Measurements from ENCODE around the gene NMUR2. TPM values are rescaled to one million over a fixed set of nuclear protein-coding genes. Genes with fewer than 3 reads are reported as not detected.

NMUR2 gene, protein sequence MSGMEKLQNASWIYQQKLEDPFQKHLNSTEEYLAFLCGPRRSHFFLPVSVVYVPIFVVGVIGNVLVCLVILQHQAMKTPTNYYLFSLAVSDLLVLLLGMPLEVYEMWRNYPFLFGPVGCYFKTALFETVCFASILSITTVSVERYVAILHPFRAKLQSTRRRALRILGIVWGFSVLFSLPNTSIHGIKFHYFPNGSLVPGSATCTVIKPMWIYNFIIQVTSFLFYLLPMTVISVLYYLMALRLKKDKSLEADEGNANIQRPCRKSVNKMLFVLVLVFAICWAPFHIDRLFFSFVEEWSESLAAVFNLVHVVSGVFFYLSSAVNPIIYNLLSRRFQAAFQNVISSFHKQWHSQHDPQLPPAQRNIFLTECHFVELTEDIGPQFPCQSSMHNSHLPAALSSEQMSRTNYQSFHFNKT
- polyA plus RNA-seq (2014; cell fraction: cytosol; rRNA removed): not detected in 2 replicates
- not detected in 2 replicates for polyA plus RNA-seq (2014; cell fraction: nucleus; rRNA removed)

DNA sequence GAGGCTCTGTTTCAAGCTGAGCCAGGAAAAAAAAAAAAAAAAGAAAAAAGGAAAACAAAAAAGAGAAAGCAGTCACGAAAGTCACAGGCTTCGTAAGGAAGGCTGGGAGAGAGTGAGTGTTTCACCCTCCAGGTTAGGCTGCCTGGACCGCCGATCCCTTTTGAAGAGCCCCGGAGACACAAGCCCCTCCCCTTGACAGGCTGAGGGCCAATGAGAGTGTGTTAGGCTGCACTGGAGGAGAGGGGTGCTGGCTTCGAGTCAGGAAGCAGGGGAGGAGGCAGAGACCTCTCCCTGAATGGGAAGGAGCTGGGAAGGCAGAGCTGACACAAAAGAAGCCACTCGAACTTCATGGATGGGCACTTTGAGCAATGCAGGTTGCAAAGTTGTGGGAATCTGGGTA lies at the start of gene NMUR2:
Gene NMUR2, minus strand, starts transcription at position 135 of the 400 bp plus-strand sequence. CDS start 166 bp downstream, outside the sequence.
- DNase-seq (ENCODE audit: low spot score): peak; percentile 25

DNA sequence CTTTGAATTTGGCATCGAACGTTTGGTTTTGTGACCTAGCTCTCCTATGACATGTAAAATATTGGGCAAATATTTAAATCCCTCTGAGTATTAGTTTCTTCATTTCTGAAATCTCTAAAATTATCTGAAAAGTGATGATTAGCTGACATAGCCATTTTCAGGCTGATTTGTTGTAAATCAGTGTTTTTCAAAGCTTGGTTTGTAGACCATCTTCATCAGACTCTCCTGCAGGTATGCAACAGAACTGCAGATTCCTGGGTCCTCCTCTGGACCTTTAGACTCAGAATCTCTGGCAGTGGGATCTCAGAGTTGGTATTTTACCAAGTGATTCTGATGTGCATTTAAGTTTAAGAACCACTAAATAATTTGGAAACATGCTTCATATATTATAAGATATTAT lies 38.9 kb upstream of the NMUR2 start:
- DNase-seq (ENCODE audit: low spot score): no peak

DNA sequence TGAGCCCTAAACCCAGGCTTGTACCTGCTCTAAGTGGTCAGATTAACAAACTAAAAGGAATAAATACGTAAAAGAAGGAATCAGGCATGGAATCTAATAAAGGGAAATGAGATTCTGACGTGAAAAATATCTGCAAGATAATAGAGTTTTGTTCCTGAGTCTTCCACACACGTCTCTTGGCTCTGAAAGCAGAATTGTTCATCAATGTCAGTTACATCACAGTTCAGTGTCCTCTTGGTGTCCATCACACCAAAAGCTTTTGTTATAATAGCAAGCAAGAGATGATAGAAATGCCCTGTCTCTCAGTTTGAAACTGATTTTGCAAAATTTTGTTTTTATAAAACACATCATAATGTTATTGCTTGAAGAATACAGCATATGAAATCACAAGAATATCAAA lies 34.7 kb upstream of the NMUR2 start:
- DNase-seq (ENCODE audit: low spot score): no peak

DNA sequence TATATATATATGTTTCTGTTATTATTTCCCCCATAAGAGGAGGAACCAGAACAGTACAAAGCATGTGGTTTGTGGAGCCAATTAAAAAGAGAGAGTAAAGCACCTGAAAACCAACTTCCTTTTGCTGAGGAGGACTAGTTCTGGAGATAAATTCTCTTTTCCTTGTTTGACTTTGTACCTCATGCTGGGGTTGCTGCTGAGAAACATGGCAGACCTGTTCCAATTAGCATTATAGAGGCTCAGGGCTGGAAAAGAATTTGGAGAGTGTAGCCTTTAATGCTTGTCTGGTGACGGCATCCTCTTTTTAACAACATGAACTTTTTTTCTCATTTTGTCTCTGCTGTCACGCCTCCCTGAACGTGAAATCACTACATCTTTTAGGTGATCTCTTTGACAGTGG lies 32.8 kb upstream of the NMUR2 start:
- no peak for DNase-seq (ENCODE audit: low spot score)

DNA sequence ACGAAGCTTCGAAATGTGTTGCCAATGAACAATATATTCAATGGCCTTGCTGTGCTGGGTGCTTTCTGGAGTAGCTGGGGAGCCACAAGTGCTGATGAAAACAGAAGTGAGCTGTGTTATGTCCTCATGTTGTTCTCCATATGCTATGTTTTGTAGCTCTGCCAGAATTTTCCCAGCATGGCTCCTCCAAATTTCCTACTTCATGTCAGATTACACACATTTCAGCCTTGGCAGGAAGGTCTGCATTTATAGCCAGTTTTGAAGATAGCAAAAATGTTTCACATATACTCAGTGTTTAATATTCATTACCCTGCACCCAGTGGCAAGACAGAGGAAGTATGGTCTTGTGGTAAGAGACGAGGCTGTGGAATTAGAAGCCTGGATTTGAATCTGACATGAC lies 22.6 kb upstream of the NMUR2 start:
- DNase-seq (ENCODE audit: low spot score): no peak

DNA sequence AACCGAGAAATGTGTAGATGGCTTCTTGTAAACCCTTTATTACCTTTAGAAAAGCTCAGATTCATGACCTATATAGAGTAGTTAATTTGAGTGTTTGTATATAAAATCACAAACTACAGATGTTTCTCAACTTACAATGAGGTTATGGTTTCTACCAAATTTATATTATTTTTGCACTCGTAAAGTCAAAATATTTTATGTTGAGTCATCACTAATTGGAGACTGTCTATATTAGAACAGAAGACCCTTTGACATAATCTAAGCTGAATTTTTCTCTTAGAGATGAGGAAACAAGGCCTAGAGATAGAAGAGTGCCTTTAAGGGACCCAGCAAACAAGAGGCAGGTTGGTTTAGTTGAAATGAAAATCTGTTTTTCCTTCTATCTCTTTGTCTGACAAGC lies 20.0 kb upstream of the NMUR2 start:
- DNase-seq (ENCODE audit: low spot score): no peak

DNA sequence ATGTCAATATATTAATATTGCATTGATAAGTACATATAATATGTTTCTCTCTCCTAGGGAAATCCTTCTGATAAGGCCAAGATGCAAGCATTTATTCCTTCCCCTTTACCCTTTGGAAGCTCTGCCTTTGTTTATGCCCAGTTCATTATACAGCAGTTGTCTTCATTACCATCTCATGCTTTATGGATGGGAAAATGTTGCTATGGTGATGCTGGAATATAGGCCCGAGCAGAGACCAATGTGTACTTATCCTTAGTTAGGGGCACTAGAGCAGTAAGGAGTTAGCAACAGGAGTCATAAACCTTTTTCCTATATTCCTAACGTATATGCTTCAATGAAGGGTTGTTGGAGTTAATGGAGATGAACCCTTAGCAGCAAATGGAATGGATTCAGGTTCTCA lies 19.4 kb upstream of the NMUR2 start:
- DNase-seq (ENCODE audit: low spot score): no peak

DNA sequence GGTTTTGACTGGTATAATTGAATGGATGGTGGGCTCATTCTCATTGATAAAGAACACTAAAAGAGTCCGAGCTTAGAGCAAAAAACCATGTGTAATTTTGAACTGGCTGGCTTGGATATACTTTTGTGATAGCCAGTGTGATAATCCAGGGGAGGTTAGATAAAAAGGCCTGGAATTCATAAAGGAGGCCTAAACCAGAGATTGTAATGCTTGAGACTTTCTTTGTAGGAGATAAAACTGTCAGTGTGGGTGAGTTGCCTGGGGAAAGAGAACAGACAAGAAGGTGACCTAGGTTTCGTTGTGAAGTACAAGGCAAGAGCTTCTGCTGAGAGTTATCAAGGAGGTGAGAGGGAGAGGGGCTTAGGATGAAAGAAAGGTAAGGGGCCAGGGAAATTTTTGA lies 17.0 kb upstream of the NMUR2 start:
- no peak for DNase-seq (ENCODE audit: low spot score)

DNA sequence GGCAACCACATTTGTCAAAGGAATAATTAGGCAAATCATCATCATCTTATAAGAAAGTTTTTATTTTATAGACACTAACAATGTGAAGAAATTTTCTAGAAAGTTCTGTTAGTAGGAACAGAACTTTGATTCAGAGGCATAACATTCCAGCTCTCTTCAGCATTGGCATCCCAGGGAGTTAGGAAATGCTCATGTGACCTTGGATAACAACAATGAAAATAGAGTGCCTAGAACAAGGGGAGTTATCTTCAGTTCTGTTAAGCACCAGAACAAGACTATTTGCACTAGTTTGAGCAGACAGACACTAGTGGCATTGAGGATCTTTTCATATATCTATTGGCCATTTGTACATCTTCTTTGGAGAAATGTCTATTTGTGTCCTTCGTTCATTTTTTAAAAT lies 7.0 kb upstream of the NMUR2 start:
- DNase-seq (ENCODE audit: low spot score): no peak

DNA sequence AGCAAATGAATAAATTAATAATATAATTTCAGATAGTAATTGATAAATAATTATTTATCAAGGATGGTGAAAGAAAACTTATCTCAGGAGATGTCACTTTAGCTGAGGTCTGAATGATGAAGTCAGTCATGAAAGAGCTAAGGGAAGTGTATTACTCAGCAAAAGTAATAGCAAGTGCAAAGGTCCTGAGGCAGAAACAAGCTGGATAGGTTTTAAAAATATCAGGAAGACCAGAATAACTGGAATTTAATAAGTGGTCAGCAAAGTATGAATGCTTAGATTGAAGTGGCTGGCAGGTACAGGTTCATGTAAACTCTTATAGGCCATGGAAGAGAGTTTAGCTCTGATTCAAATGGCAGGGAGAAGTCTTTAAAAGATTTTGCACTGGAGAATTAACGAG lies 1.0 kb upstream of the NMUR2 start:
- DNase-seq (ENCODE audit: low spot score): no peak

DNA sequence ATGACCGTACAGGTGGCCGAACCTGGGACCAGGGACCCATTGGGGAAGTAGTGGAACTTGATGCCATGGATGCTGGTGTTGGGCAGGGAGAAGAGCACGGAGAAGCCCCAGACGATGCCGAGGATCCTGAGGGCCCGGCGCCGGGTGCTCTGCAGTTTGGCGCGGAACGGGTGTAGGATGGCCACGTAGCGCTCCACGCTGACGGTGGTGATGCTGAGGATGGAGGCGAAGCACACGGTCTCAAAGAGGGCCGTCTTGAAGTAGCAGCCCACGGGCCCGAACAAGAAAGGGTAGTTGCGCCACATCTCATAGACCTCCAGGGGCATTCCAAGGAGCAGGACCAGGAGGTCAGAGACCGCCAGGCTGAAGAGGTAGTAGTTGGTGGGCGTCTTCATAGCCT lies 585 bp downstream of the NMUR2 start:
- no peak for DNase-seq (ENCODE audit: low spot score)

DNA sequence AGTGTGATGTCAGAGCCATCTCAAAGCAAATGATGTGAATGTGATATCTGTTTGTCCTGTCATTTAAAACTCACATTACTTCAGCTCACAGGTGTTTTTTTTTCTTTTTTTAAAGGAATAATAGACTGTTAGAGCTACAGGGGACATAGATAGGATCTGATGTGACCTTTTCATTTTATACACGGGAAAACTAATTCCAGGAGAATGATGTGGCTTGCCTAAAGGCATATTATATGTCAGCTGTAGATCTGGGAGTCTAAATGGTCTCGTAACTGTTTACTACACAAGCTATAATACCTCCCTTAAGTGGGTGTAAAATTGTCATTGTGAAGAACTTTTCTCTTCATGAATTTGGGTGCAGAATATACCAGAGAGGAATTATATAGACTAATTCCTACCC lies 2.0 kb downstream of the NMUR2 start:
- DNase-seq (ENCODE audit: low spot score): no peak

DNA sequence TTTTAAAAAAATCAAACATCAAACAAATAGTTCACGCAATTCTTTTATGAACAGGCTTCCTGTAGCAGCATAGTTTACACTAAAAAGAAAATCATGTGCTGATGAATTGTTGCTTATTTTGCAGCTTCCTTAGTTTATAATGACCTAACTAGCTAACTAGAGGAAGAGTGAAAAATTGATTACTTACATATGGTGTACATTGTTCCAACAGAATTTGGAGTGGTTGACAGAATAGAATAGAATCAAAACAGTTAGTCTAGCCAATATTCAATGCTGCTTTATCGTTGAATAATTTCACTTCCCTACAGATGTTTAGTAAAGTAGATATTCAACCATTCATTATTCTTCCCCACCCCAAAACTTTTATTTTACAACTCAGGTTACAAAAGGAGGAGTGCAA lies 4.2 kb downstream of the NMUR2 start:
- DNase-seq (ENCODE audit: low spot score): no peak

DNA sequence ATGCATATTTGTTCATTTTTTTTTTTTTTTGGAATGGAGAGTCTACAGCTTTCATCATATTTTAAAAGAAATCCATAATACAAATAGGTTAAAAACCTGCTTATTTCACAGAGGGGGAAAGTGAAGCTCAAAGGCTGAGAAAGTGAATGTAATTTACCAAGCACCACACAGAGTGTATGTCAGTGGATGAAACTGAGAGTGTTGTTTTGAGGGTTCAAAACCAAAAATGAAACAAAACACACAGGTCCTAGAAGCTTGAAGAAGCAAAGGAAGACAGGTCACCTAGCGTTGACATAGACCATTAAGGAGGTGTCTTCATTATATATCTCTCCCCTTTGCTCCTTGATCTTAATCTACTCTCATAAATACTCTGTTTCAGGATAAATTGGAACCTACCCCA lies 7.5 kb downstream of the NMUR2 start:
- DNase-seq (ENCODE audit: low spot score): no peak

DNA sequence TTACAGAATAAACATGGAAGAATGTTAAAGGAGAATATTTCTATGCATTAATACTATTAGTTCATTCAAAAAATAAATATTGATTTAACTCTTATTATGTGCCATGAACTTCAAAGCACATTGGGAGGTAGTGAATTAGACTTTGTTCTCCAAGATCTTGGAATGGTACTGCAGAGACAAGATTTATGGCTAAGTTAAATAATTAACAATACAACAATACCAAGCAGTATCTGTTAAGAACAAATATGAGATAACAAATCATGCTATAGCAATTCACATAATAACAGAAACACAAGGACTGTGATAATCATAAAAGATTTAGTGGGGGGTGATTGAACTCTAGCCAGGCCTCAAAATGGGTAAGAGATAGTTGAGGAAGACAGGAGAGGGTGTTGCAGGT lies 11.6 kb downstream of the NMUR2 start:
- DNase-seq (ENCODE audit: low spot score): no peak

DNA sequence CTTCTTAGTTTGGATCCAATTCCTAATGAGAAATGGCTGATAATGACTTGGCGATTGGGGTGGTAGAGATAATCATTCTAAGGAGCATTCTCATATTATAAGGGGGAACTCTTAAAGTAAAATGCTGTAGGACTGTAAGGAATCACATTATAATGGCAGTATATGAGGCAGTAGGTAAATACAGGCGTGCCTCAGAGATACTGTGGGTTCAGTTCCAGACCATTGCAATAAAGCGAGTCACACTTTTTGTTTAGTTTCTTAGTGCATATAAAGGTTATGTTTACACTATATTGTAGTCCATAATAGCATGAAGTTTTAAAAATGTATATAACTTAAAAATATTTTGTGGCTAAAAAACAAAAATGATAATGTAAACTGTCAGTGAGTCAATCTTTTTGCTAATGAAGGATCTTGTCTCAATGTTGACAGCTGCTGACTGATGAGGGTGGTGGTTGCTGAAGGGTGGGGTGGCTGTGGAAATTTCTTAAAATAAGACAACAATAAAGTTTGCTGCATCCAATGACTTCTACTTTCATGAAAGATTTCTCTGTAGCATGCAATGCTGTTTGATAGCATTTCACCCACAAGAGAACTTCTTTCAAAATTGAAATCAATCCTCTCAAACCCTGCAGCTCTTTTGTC lies 15.8 kb downstream of the NMUR2 start:
- no peak for DNase-seq (ENCODE audit: low spot score)

DNA sequence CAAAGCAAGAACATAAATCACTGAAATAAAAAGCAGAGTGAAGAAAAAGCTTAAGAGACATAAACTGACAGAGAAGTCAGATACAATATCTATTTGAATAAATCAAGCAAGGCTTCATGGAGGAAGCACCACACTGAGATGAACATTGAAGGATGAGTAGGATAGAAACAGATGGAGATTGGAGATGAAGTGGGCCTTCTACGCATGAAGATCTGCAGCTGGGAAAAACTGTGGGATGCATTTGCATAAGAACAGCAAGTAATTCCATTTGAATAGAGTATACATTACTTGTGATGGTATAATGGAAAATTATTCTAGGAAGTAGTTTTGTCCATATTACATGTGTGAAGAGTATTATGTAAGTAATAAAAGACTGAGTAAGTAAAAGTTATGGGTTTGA lies 16.5 kb downstream of the NMUR2 start:
- no peak for DNase-seq (ENCODE audit: low spot score)

DNA sequence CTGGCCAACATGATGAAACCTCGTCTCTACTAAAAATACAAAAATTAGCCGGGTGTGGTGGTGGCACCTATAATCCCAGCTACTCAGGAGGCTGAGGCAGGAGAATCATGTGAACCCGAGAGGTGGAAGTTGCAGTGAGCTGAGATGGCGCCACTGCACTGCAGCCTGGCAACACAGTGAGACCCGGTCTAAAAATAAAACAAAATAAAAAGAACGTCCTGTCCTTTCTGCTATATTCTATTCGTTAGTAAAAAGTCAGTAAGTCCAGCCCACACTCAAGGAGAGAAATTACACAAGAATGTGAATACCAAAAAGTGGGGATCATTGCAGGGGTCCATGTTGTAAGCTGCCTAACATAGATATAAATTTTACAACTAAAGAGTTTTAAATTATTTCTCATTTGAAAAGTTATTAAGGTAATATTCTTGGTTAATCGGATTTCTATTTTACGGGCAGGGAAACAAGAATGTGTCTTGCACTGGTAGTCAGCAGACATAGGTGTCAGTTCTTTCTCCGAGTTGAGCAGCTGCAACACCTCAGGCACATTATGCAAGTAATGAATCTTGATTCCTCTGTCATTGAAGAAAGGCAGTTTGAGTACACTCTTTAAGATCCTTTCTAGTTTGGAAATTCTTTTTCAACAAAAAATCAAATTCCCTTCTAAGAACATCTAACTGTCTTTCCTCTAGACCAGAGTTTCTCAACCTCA lies 24.5 kb downstream of the NMUR2 start:
- no peak for DNase-seq (ENCODE audit: low spot score)

DNA sequence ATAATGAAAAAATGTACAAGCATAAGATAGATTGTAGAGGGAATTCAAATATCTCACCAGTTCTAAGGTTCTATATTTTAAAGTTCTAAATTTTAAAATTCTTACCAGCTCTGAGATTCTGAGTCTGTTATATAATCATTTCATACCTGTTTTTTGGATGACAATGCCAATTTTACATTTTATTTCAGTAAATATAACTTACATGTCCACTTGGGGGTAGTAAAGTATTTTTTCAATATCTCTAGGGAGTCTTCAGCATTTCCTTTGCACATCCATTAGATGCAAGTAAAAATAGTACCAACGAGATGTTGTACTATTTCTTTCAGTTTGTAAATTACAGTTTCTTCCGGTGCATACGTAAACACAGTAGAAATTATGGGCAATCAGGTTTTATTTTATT lies 25.7 kb downstream of the NMUR2 start:
- DNase-seq (ENCODE audit: low spot score): no peak

DNA sequence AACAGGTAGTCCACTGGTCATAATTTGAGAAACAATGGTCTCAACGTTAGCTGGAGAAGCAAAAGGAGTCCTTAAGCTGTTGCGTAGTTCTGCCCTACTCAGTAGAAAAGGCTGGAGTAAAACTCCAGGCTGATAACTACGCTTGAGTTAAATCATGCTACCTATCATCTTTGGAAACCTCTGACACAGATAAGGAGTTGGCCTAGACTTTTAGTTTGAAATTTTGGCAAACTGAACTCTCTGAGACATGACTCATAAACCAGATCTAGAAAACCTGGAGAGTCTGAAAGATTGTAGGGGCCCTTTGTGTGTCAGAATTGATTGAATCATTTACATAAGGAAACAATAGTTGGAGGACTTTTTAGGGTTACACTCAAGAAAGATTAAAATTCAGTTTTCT lies 26.3 kb downstream of the NMUR2 start:
- no peak for DNase-seq (ENCODE audit: low spot score)

DNA sequence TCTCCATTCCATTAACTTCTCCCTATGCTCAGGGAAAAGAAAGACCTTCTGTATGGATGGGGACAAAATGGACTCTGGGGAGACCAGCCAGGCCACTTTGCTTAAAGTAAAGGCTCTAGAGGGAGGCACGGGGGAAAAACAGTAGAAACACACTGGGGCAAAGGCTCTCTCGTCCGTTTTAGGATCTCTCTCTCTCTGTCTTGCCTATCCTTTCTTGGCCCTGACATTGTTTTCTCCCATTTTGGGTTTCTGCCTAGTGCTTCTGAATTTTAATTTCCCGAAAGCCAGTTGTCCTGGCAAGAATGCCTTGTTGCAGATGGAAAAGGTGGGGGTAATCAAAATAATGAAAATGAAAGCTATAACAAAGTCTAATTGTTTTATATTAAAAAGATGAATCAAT lies 28.2 kb downstream of the NMUR2 start:
- no peak for DNase-seq (ENCODE audit: low spot score)

DNA sequence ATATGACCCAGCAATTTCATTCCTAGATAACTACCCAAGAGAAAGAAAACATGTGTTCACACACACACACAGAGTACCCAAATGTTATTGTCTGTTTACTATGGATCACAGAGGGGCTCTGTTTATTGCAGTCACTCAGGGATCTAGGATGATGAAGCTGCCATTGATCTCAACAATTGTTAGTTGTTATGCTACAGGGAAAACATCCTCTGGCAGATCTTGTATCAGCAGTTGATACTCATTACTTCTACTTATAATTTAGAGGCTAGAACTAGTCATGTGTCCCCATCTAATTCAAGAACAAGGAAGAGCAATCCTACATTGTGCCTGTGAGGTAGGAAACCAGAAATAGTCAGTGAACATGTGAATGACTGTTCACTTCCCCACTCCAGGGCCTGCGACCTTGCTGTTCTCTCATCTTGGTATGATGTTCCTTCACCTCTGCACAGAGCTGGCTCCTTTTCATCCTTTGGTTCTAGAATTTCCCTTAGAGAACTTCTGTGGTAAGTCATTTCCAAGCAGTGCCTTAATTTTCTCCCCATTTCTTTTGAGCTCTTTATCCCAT lies 30.3 kb downstream of the NMUR2 start:
- DNase-seq (ENCODE audit: low spot score): no peak
